ENCODE measurements around the gene ADGRL3.

The ADGRL3 gene

GRCh38 chr4:61500883-61501282, 300.8 kb downstream of the ADGRL3 start:
- H3K4me1 ChIP-seq (ENCODE audit: insufficient read depth, low read length): no peaks in the 10 kb centered on the region
- H3K36me3 ChIP-seq (ENCODE audit: insufficient read depth, low read length): no peaks in the 10 kb centered on the region
- no peak overlapping the region for H3K27ac ChIP-seq (ENCODE audit: low read length)
- H2AFZ ChIP-seq (ENCODE audit: low read depth, low read length): no peak overlapping the region
- no peaks in the 10 kb centered on the region for H3K27me3 ChIP-seq (ENCODE audit: insufficient read depth, low read length, poor library complexity)
- ATAC-seq (ENCODE audit: insufficient read depth, low read depth) (no peak), DNase-seq (no peak)
- H3K9ac ChIP-seq (ENCODE audit: low read depth, low read length): no peak overlapping the region
- H3K4me2 ChIP-seq (ENCODE audit: insufficient read depth, low read length): no peak overlapping the region
- H4K20me1 ChIP-seq (ENCODE audit: insufficient read depth, low read length): no peaks in the 10 kb centered on the region
- H3K9me3 ChIP-seq (ENCODE audit: insufficient read depth, low read length, severe bottlenecking): no peaks in the 10 kb centered on the region
- H3K79me2 ChIP-seq (ENCODE audit: insufficient read depth, low read length): no peaks in the 10 kb centered on the region
- TF ChIP-seq EZH2 (IDR thresholded peaks at IDR 0.05; ENCODE audit: borderline replicate concordance, low read depth, low read length, severe bottlenecking): no peak
- no peak for TF ChIP-seq CTCF (IDR thresholded peaks at IDR 0.05; ENCODE audit: borderline replicate concordance, extremely low read depth, low read length, poor library complexity, severe bottlenecking)
- no peak overlapping the region for H3K4me3 ChIP-seq (ENCODE audit: low read depth in 1 of 2, low read length in 2 of 2)

- DNase-seq (no peak), ATAC-seq (ENCODE audit: insufficient read depth, low read depth) (no peak)
- no peaks in the 10 kb centered on the region for H3K27me3 ChIP-seq (ENCODE audit: insufficient read depth, low read length, poor library complexity)
- no peak overlapping the region for H3K4me2 ChIP-seq (ENCODE audit: insufficient read depth, low read length)
- H4K20me1 ChIP-seq (ENCODE audit: insufficient read depth, low read length): no peaks in the 10 kb centered on the region
- no peaks in the 10 kb centered on the region for H3K79me2 ChIP-seq (ENCODE audit: insufficient read depth, low read length)
- no peaks in the 10 kb centered on the region for H3K4me1 ChIP-seq (ENCODE audit: insufficient read depth, low read length)
- no peak overlapping the region for H3K9ac ChIP-seq (ENCODE audit: low read depth, low read length)
- TF ChIP-seq CTCF (IDR thresholded peaks at IDR 0.05; ENCODE audit: borderline replicate concordance, extremely low read depth, low read length, poor library complexity, severe bottlenecking) (no peak), EZH2 (IDR thresholded peaks at IDR 0.05; ENCODE audit: borderline replicate concordance, low read depth, low read length, severe bottlenecking) (no peak)
- no peaks in the 10 kb centered on the region for H3K36me3 ChIP-seq (ENCODE audit: insufficient read depth, low read length)
- H3K27ac ChIP-seq (ENCODE audit: low read length): no peak overlapping the region
- H2AFZ ChIP-seq (ENCODE audit: low read depth, low read length): no peak overlapping the region
- no peaks in the 10 kb centered on the region for H3K9me3 ChIP-seq (ENCODE audit: insufficient read depth, low read length, severe bottlenecking)
- H3K4me3 ChIP-seq (ENCODE audit: low read depth in 1 of 2, low read length in 2 of 2): no peak overlapping the region
Measured at GRCh38 chr4:61501812-61502211, 301.7 kb downstream of the ADGRL3 start.

- H3K4me2 ChIP-seq (ENCODE audit: insufficient read depth, low read length): no peak overlapping the region
- no peaks in the 10 kb centered on the region for H3K4me1 ChIP-seq (ENCODE audit: insufficient read depth, low read length)
- no peak overlapping the region for H3K27ac ChIP-seq (ENCODE audit: low read length)
- TF ChIP-seq EZH2 (IDR thresholded peaks at IDR 0.05; ENCODE audit: borderline replicate concordance, low read depth, low read length, severe bottlenecking): no peak
- no peak for TF ChIP-seq CTCF (IDR thresholded peaks at IDR 0.05; ENCODE audit: borderline replicate concordance, extremely low read depth, low read length, poor library complexity, severe bottlenecking)
- no peak overlapping the region for H2AFZ ChIP-seq (ENCODE audit: low read depth, low read length)
- H4K20me1 ChIP-seq (ENCODE audit: insufficient read depth, low read length): no peaks in the 10 kb centered on the region
- no peaks in the 10 kb centered on the region for H3K27me3 ChIP-seq (ENCODE audit: insufficient read depth, low read length, poor library complexity)
- no peaks in the 10 kb centered on the region for H3K9me3 ChIP-seq (ENCODE audit: insufficient read depth, low read length, severe bottlenecking)
- H3K4me3 ChIP-seq (ENCODE audit: low read depth in 1 of 2, low read length in 2 of 2): no peak overlapping the region
- no peaks in the 10 kb centered on the region for H3K36me3 ChIP-seq (ENCODE audit: insufficient read depth, low read length)
- no peak overlapping the region for H3K9ac ChIP-seq (ENCODE audit: low read depth, low read length)
- DNase-seq (no peak), ATAC-seq (ENCODE audit: insufficient read depth, low read depth) (no peak)
- H3K79me2 ChIP-seq (ENCODE audit: insufficient read depth, low read length): no peaks in the 10 kb centered on the region
Measured at GRCh38 chr4:61505773-61506685, 305.9 kb downstream of the ADGRL3 start.
